Stimulated activated CD4-positive, alpha-beta T cell treated with anti-CD3 and anti-CD28 coated beads, Interleukin-1b, Interleukin-23, amount 100 ng/mL, for 48 hours (primary cell): Measurements from ENCODE around the gene MX2.
"Not testable (repeated sequence)": the region's sequence is repeated elsewhere in the genome, so short reads cannot be mapped to it uniquely, and the experiment has no call there.

Experiments
- DNase-seq: peaks from one replicate; pipeline ENCODE4 v3.0.0-alpha.2; 2020

Gene MX2

GRCh38 chr21:41390043-41390639, 28.3 kb downstream of the MX2 start:
- no peak for DNase-seq

GRCh38 chr21:41393876-41394465, 32.1 kb downstream of the MX2 start:
- no peak for DNase-seq

DNA sequence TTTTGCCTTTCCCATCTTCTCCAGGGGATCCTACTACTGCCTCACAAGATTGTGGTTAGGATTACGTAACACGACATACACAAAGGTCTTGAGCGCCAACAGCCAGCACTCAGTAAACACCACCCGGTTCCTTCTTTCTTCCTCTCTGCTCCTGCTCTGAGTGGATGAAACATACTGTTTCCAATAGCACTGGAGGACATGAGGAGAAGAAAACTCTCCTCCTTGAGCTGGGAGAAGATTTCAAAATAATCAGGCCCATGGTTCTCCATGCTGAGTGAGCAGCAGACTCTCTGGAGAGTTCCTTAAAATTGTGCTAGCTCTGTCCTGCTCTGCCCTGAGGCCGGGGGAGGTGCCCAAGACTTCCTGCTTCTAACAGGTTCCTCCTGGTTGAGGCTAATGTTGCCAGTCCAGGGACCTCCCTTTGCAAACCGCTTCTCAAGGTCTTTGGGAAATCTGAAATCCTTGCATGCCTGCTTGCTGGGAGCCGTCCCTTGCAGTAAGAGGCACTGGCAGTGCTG, 34.8 kb downstream of the MX2 start:
- DNase-seq: no peak

DNA sequence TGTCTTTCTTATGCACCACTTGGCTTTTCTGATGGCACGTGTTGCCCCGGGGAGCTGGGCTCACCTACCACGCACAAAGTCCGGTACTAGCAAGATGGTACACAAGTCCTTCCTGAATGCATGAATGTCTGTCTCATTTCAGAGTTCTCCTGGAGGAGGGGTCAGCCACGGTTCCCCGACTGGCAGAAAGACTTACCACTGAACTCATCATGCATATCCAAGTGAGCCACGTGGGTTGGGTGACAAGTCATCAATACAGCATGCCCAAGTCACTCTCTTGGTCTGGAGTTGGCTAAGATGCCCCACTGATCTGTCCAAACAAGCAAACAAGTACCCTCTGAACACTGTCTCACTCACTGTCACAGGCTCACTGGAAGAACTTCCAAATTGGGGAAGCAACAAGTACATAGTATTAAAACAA, 35.7 kb downstream of the MX2 start:
- no peak for DNase-seq

DNA sequence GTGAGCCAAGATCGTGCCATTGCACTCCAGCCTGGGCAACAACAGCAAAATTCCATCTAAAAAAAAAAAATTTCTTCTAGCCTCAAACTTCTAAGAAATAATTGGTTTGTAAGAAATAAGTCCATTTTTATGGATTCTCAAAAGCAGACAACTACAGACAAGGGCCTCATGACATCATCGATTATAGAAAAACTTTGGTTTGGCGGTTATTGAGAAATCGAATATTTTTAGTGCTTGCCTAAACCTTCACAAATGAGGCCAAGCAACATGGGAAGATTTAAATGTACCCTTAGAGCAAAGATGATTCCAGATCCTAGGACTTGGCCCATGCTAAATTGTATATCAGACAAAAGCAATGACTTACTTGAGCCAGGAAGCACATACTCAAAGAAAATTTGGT, 36.4 kb downstream of the MX2 start:
- no peak for DNase-seq

DNA sequence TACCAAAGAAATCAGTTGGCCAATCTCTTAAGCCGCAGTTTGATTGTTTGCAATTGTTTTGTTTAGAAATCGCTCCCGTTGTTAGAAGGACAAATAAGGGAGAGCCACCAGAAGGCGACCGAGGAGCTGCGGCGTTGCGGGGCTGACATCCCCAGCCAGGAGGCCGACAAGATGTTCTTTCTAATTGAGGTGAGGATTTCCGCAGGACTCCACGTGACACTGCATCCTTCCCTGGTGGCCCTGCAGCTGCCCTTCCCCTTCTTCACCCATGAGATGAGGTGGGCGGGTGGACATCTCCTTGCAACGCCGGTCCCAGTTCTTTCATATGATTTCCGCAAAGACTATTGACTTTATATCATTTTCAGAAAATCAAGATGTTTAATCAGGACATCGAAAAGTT, 37.0 kb downstream of the MX2 start:
- DNase-seq: no peak

DNA sequence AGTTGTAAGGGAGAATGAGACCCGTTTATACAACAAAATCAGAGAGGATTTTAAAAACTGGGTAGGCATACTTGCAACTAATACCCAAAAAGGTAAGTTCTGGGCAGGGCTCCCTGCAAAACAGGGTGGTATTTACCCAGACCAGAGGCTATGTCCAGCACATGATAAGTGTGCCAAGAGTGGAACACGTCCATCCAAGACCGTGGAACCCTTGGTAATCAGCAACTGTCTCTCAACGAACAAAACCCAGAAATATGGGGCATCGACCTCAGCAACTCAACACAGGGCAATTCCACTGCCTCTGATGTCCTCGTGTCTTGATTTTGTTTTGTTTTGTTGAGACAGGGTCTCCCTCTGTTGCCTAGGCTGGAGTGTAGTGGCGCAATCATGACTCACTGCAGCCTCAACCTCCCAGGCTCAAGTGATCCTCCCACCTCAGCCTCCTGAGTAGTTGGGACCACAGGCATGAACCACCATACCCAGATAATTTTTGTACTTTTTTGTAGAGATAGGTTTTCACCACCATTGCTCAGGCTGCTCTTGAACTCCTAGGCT, 37.5 kb downstream of the MX2 start:
- no peak for DNase-seq

- DNase-seq: no peak
These were observed 40.4 kb downstream of the MX2 start for GRCh38 chr21:41402231-41402630.

DNA sequence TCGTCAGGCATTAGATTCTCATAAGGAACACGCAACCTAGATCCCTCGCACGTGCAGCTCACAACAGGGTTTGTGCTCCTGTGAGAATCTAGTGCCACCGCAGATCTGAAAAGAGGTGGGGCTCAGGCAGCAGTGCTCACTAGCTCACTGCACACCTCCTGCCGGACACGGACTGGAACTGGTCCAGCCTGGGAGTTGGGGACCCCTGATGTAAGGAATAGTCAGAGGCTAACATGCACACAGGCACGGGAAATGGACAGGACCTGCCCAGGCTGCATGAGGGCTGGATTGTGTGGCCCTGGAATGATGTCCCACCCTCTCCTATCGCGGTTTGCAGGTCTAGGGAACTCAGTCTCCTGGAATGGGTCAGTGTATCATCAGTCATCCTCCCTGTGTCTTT, 41.0 kb downstream of the MX2 start:
- no peak for DNase-seq

DNA sequence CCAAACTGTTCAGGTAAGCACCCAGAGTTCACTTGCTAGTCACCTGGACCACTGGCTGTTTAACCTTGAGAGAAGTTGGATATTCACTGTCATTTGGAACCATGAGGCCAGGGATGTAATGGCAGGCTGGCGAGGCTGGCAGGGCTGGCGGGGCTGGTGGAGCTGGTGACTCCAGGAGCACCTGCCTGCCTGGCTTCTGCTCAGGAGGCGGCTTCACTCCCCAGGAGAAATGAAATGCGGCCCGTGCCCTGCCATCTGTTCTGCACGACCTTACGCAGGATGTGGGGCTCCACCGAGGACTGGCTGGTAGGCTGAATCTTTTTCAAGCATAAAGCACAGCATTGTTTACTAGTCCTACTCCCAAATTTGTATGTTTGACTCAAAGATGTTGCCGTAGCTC, 41.5 kb downstream of the MX2 start:
- DNase-seq: no peak

DNA sequence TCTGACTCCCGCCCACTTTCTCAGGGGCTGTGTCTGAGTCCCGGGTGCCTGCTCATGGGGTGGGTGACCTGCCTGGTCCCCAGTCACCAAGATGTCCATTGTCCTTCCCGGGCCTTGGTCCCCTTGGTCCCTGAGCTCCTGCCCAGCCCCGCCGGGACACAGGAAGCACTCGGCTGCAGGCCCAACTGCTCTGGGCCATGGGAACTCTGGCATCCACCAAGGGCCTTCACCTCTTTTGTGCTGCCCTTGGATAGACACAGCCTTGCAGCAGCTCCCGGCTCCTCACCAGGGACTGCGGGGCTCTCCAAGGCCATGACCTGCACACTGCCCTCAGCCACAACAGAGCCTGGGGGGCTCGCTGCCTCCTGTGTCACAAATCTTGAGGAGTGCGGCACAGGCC, 42.1 kb downstream of the MX2 start:
- DNase-seq: no peak

DNA sequence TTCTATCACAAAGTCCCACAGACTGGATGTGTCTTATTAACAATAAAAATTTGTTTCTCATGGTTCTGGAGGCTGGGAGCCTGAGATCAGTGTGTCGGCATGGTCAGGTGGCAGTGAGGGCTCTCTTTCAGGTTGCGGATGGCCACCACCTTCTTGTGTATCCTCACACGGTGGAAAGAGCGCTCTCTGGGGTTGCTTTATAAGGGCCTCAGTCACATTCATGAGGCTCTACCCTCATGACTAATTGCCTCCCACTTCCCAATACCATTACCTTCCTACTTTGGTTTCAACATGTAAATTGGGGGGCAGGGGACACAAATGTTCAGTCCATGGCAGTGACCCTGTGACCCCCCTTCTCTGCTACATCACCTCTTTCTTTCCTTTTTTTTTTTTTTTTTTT, 43.5 kb downstream of the MX2 start:
- DNase-seq: no peak

- DNase-seq: no peak
These were observed 44.5 kb downstream of the MX2 start for GRCh38 chr21:41406340-41406739.

- DNase-seq: no peak
These were observed 46.0 kb downstream of the MX2 start for GRCh38 chr21:41407541-41408460.

DNA sequence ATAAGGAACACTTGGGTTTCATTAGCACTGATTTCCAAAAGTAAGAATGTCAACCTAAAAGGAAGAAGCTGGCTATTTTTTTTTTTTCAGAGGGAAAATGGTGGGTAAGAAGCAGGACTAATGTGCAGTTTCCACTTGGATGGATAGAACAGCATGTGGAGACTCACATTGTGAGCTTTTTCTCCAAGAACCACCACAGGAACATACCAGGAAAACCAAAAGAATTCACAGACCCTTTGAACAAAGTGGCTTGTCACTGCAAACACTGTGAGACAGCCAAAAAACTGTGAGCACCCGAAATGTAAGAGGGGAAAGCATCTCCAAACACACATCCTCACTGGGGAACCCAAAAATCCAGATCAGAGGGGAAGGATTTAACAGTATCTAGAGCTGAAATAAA, 48.5 kb downstream of the MX2 start:
- no peak for DNase-seq

DNA sequence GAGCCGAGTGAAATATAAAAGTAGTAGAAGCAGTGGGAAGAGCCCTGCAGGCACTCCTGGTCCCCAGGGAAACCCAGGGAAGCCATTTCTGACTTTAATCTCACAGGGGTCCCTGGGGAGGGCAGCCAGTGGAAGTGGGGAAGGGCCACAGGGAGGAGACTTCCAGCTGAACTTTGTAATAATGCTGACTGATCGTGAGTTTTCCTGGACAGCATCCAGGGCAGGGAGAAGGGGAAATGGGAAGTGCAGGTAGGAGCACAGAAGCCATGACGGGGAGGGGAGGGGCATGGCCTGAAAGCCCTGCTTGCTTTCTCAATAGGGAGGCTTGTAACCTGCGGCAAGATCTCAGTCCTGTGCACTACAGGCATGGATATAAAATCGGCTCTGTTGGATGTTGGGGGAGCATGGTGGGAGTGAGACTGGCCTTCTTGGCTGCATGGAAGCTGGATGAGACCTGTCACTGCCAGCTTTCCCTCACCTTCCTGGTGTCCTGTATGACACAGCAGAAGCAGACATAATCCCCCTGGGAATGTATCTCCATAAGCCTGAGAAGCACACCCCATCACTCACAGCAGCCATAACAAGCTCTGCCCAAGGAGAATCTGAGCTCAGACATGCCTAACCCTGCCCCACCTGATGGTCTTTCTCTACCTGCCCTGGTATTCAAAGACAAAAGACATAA, 49.1 kb downstream of the MX2 start:
- no peak for DNase-seq

- DNase-seq: peak; percentile 27
These were observed 49.7 kb downstream of the MX2 start for GRCh38 chr21:41411449-41412089.

- not testable (repeated sequence) for DNase-seq
These were observed 55.7 kb downstream of the MX2 start for GRCh38 chr21:41417505-41417904.

DNA sequence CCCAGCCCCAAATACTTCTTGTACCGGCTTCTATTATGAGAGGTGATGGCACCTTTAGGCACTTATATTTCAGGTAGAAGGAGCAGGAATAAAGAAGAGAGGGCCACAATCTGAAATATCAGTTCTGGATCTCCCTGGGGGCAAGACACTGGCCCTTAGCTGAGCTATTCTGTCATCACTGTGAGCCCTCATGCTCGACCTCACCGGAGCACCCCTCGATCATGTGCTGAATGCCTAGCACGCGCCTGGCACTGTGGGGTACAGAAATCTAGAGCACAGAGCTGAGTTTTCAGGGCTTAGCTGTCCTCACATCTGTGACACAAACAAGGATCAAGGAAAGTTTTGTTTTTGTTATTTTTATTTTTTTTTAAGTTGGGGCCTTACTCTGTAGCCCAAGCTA, 56.6 kb downstream of the MX2 start:
- DNase-seq: no peak

GRCh38 chr21:41418956-41419680, 57.3 kb downstream of the MX2 start:
- no peak for DNase-seq
